Iris pigment epithelial cell (primary cell): Measurements from ENCODE around the gene PPFIA2.
"Not testable (repeated sequence)": the region's sequence is repeated elsewhere in the genome, so short reads cannot be mapped to it uniquely, and the experiment has no call there.

Experiments
- DNase-seq: peaks from one replicate; pipeline ENCODE4 v3.0.0-alpha.2; 2011; ENCODE audit warnings: low read depth

Gene PPFIA2

DNA sequence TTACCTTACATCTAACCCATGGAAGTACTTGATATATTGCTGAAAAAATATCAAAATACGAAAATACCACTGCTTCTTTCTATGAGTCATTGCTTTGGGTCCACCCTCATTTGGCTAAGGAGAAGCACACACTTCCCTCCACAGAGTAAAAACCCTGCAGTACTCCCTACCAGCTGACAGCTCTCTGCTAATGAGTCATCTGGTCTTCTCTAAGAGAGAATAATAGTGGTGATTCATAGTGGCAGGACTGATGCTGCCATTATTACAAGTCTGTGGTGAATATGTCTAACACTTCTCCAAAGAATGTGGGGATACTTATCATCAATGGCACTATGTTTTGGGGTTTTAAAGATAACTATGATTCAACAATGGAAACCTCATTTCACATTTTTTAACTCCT is 90.7 kb downstream of the PPFIA2 start:
- DNase-seq: peak; percentile 90

- DNase-seq: not testable (repeated sequence)
Observed at GRCh38 chr12:81659310-81659709, 99.8 kb downstream of the PPFIA2 start.

- DNase-seq: peak; percentile 54
Observed at GRCh38 chr12:81644503-81644902, 114.6 kb downstream of the PPFIA2 start.

- peak; percentile 36 for DNase-seq
Observed at GRCh38 chr12:81639196-81639595, 120.0 kb downstream of the PPFIA2 start.

DNA sequence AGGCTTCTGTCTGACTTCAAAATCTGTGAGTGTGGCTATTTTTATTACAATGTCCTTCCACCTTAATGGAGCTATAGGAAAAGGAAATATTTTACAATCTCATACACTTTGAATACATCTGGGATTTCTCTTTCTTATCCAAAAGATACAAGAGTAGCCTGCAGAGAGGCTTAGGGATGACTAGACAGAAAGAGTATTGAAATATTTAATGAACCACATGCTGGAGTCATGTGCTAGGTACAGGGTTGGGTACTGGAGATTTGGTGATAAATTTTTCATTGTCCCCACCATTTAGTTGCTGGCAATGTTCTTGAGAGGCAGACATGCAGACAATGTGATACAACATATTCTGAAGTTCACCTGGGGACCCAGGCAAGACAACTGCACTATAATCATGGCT is 126.0 kb downstream of the PPFIA2 start:
- no peak for DNase-seq

- DNase-seq: peak; percentile 60
Observed at GRCh38 chr12:81627336-81628189, 131.6 kb downstream of the PPFIA2 start.

DNA sequence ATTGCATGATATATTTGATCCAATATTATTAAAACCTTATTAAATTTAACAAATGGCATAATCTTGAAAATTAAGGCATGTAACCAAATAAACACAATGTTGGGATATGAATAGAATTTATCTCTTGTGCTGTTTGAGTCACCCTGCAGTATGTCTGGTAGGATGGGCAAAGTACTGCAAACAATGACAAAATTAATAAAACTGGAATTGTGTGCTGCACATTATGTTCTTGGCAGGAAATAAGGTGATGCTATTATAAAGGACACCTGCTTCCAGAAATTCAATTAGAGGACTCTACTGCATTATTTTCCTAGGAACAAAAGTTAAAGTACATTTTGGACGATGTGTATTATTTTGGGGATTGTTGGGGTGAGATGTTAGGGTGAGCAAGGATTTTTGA is 132.7 kb downstream of the PPFIA2 start:
- DNase-seq: no peak

- DNase-seq: no peak
Observed at GRCh38 chr12:81617915-81618314, 141.2 kb downstream of the PPFIA2 start.

GRCh38 chr12:81615026-81615588 is 144.0 kb downstream of the PPFIA2 start:
- DNase-seq: no peak

- DNase-seq: peak; percentile 23
Observed at GRCh38 chr12:81610955-81611889, 147.9 kb downstream of the PPFIA2 start.

DNA sequence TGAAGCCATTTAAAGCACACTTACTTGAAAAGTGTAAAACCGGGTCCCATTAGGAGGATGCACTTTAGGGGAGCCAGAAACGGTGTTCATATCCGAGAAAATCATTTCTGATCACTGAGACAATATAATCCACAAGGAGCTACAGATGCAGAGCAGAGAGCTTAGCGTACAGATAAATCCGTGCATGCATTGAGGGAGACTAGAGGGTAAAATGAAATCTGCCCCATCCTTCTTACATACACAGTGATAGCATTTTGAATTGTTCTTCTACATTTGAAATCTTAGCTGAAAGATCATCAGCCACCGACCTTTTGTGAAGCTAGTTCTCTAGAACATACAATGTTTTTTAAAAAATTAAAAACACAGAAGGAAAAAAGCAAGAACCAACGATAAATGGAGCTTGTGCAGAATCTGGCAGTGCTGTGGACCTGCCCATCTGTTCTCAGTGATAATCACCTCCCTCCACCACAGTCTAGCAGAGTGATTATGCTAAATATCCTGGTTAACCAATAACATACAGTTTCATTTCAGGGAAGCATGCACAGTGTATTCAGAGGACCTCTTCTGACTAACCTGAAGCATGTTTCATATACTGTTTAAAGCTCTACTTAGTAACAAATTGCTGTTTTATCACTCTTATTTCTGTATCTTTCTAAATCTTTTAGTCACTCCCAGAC is 161.1 kb downstream of the PPFIA2 start:
- no peak for DNase-seq

GRCh38 chr12:81596558-81596957 is 162.6 kb downstream of the PPFIA2 start:
- no peak for DNase-seq

DNA sequence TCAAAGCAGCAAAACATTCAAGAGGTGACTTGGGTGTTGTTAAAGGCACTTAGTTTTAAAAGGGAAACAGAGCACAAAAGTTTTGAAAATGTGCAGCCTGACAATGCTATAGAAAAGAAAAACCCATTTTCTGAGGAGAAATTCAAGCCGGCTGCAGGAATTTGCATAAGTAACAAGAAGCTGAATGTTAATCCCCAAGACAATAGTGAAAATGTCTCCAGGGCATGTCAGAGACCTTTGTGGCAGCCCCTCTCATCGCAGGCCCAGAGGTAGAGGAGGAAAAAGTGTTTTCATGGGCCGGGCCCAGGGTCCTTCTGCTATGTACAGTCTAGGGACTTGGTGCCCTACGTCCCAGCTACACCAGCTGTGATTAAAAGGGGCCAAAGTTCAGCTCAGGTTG is 167.9 kb downstream of the PPFIA2 start:
- no peak for DNase-seq

- DNase-seq: not testable (repeated sequence)
Observed at GRCh38 chr12:81590703-81591102, 168.4 kb downstream of the PPFIA2 start.

- no peak for DNase-seq
Observed at GRCh38 chr12:81588235-81589008, 170.7 kb downstream of the PPFIA2 start.

- no peak for DNase-seq
Observed at GRCh38 chr12:81585787-81586186, 173.4 kb downstream of the PPFIA2 start.

DNA sequence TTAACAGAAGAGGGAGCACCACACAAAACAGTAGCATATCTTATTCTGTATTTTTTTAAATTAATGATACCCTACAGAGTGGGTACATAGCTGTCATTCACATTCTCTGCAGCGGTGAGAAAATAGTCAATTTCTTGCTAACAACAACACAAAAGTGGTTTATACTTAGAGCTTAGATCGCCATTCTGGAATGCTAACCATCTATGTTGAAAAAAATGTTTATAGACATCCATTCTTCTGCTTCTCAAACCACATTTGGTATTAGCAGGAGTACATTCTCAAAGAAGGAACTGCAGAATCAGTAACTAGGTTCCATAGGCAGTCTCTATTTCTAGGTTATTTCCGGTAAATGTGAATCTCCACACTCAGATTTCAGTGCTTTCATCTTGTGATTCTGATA is 185.9 kb downstream of the PPFIA2 start:
- DNase-seq: peak; percentile 45

- no peak for DNase-seq
Observed at GRCh38 chr12:81572411-81572810, 186.7 kb downstream of the PPFIA2 start.

GRCh38 chr12:81570234-81570633 is 188.9 kb downstream of the PPFIA2 start:
- DNase-seq: no peak

DNA sequence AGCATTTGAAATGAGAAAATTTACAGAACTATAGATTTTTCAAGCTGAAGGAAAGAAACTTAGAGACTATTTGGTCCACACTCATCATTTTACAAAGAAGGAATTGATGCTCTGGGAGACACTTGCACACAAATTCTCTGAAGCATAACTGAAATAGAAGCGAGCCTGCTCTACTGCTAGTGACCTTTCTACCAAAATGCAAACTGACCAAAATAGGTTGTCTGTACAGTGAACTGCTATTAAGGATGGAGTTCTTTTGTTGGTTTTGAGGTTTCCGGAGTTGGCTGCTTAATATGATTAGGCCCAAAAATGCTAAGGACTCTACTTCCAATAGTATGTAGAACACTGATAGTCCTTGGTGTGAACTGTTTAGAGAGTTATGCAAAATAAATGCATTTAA is 194.9 kb downstream of the PPFIA2 start:
- DNase-seq: no peak

DNA sequence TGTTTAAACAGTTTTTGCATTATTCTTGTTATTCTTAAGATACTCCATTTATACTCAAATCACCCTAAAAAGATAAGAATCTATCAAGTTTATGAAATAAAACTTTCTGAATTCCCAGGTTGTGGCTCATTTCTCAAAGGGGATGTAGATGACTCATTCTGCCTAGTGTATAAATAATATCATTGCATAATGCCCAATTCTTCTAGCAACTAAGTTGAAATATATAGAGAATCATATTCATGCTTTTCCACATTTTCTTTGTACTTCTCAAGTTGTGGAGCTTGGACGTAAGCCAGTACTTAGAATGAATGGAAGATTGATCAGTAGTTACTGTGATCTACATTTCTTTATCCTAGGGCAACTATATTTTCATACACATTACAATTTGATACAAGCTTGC is 201.1 kb downstream of the PPFIA2 start:
- DNase-seq: peak; percentile 80
